ENCODE data around the gene BCLAF1.

Gene BCLAF1

GRCh38 chr6:136262940-136263339 is 26.7 kb downstream of the BCLAF1 start:
- Histone ChIP-seq H3K79me2 (ENCODE audit: insufficient read depth, low read length) (peaks cover 59% of the 10 kb centered on the region), H3K9ac (ENCODE audit: low read depth, low read length) (no peak overlapping the region), H3K4me3 (ENCODE audit: low read depth in 1 of 2, low read length in 2 of 2) (no peak overlapping the region), H2AFZ (ENCODE audit: low read depth, low read length) (no peak overlapping the region), H3K4me1 (ENCODE audit: insufficient read depth, low read length) (no peaks in the 10 kb centered on the region), H3K4me2 (ENCODE audit: insufficient read depth, low read length) (no peak overlapping the region), H4K20me1 (ENCODE audit: insufficient read depth, low read length) (peaks cover 53% of the 10 kb centered on the region), H3K36me3 (ENCODE audit: insufficient read depth, low read length) (peaks cover 98% of the 10 kb centered on the region), H3K9me3 (ENCODE audit: insufficient read depth, low read length, severe bottlenecking) (no peaks in the 10 kb centered on the region), H3K27ac (ENCODE audit: low read length) (no peak overlapping the region), H3K27me3 (ENCODE audit: insufficient read depth, low read length, poor library complexity) (no peaks in the 10 kb centered on the region)
- TF ChIP-seq CTCF (IDR thresholded peaks at IDR 0.05; ENCODE audit: borderline replicate concordance, extremely low read depth, low read length, poor library complexity, severe bottlenecking), result no peak
- no peak for TF ChIP-seq EZH2 (IDR thresholded peaks at IDR 0.05; ENCODE audit: borderline replicate concordance, low read depth, low read length, severe bottlenecking)
- DNase-seq (no peak), ATAC-seq (ENCODE audit: insufficient read depth, low read depth) (no peak)

GRCh38 chr6:136254851-136255466 is 34.7 kb downstream of the BCLAF1 start:
- Histone ChIP-seq H3K4me1 (ENCODE audit: insufficient read depth, low read length) (peaks cover 18% of the 10 kb centered on the region), H4K20me1 (ENCODE audit: insufficient read depth, low read length) (peaks cover 12% of the 10 kb centered on the region), H3K4me2 (ENCODE audit: insufficient read depth, low read length) (no peak overlapping the region), H2AFZ (ENCODE audit: low read depth, low read length) (no peak overlapping the region), H3K4me3 (ENCODE audit: low read depth in 1 of 2, low read length in 2 of 2) (no peak overlapping the region), H3K79me2 (ENCODE audit: insufficient read depth, low read length) (peaks cover under 1% of the 10 kb centered on the region), H3K36me3 (ENCODE audit: insufficient read depth, low read length) (peaks cover 33% of the 10 kb centered on the region), H3K9ac (ENCODE audit: low read depth, low read length) (no peak overlapping the region), H3K9me3 (ENCODE audit: insufficient read depth, low read length, severe bottlenecking) (no peaks in the 10 kb centered on the region), H3K27me3 (ENCODE audit: insufficient read depth, low read length, poor library complexity) (no peaks in the 10 kb centered on the region), H3K27ac (ENCODE audit: low read length) (no peak overlapping the region)
- TF ChIP-seq EZH2 (IDR thresholded peaks at IDR 0.05; ENCODE audit: borderline replicate concordance, low read depth, low read length, severe bottlenecking), result no peak
- TF ChIP-seq CTCF (IDR thresholded peaks at IDR 0.05; ENCODE audit: borderline replicate concordance, extremely low read depth, low read length, poor library complexity, severe bottlenecking), result no peak
- no peak for DNase-seq
- no peak for ATAC-seq (ENCODE audit: insufficient read depth, low read depth)

- Histone ChIP-seq H3K27ac (ENCODE audit: low read length) (no peak overlapping the region), H3K9me3 (ENCODE audit: insufficient read depth, low read length, severe bottlenecking) (no peaks in the 10 kb centered on the region), H3K4me3 (ENCODE audit: low read depth in 1 of 2, low read length in 2 of 2) (no peak overlapping the region), H3K4me1 (ENCODE audit: insufficient read depth, low read length) (peaks cover 25% of the 10 kb centered on the region), H2AFZ (ENCODE audit: low read depth, low read length) (no peak overlapping the region), H3K4me2 (ENCODE audit: insufficient read depth, low read length) (no peak overlapping the region), H3K9ac (ENCODE audit: low read depth, low read length) (no peak overlapping the region), H3K27me3 (ENCODE audit: insufficient read depth, low read length, poor library complexity) (no peaks in the 10 kb centered on the region), H4K20me1 (ENCODE audit: insufficient read depth, low read length) (peaks cover 5% of the 10 kb centered on the region), H3K36me3 (ENCODE audit: insufficient read depth, low read length) (peaks cover 25% of the 10 kb centered on the region), H3K79me2 (ENCODE audit: insufficient read depth, low read length) (peaks cover 13% of the 10 kb centered on the region)
- ATAC-seq (ENCODE audit: insufficient read depth, low read depth) (no peak), DNase-seq (no peak)
- TF ChIP-seq EZH2 (IDR thresholded peaks at IDR 0.05; ENCODE audit: borderline replicate concordance, low read depth, low read length, severe bottlenecking) (no peak), CTCF (IDR thresholded peaks at IDR 0.05; ENCODE audit: borderline replicate concordance, extremely low read depth, low read length, poor library complexity, severe bottlenecking) (no peak)
Observed at GRCh38 chr6:136253734-136254133, 35.9 kb downstream of the BCLAF1 start.

Data from DND-41 (cell line).